GM18507 (cell line): ENCODE data around the gene NXPH1.

Source experiments
- DNase-seq: peaks from one replicate; pipeline ENCODE4 v3.0.0; 2011; ENCODE audit warnings: low read depth; ENCODE audit not compliant: insufficient read length; ENCODE audit errors: extremely low spot score
- FAIRE-seq: peaks from 2 replicates; lab custom pipeline; 2011; peaks lifted over from hg19 to GRCh38; lab: Jason Lieb, UNC

The NXPH1 gene

GRCh38 chr7:8491544-8492489 is 58.4 kb downstream of the NXPH1 start:
- DNase-seq (no peak), FAIRE-seq (no peak)

- FAIRE-seq (no peak), DNase-seq (no peak)
Measured at GRCh38 chr7:8499128-8499527, 65.7 kb downstream of the NXPH1 start.

GRCh38 chr7:8500286-8500685 is 66.9 kb downstream of the NXPH1 start:
- no peak for FAIRE-seq
- no peak for DNase-seq

DNA sequence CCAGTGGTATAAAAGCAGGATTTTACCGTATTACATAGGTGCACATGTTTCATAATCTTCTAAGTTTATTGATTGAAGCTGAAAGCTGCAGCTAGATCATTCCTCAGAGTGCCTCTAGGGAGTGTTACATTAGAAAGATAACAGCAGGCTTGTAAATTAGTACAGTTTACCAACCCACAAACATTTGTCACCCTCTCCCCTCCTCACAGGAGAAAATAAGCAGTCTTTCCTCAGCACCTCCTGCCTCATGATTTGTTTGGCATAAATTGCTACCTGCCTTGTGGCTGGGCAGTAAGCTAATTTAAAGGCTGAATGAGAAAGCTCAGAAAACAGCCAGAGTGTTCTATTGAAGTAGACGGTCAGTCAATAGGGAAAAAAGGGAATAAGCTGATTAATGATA is 74.2 kb downstream of the NXPH1 start:
- DNase-seq = no peak
- FAIRE-seq = no peak

- DNase-seq = no peak
- FAIRE-seq = no peak
Measured at GRCh38 chr7:8509621-8510020, 76.2 kb downstream of the NXPH1 start.

- no peak for DNase-seq
- FAIRE-seq = no peak
Measured at GRCh38 chr7:8511855-8512254, 78.4 kb downstream of the NXPH1 start.

DNA sequence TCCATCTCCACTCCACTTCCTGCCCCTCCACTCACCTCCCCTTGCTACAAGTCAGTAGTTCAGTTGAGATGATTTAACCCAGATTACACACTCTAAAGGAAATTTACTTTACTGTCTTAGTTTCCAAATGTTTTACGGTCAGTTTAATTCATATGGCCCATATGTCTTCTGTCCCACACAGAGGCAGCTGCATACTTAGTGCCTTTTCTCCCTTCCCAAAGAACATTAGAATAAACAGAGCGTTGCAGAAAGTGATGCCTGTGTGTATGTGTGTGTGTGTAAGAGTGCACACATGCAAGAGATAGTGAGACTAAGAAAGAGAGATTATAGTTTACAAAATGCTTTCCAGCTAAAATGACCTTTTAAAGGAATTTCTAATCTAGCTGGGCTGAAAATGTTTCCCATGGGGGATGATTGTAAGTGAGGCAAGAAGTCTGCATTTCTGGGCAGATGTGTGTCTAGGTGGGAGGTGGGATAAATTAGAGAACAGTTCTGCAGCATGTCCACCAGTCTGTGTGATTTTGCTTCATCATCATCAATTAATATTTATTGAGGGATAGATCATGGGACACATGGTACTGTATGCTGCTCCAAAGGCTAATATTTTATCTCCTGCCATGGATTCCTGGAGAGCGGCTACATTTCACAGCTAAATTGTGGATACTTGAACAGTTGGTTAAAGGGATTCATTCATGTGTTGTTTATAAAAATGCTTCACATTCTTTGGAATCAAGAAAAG is 81.5 kb downstream of the NXPH1 start:
- FAIRE-seq (no peak), DNase-seq (no peak)

DNA sequence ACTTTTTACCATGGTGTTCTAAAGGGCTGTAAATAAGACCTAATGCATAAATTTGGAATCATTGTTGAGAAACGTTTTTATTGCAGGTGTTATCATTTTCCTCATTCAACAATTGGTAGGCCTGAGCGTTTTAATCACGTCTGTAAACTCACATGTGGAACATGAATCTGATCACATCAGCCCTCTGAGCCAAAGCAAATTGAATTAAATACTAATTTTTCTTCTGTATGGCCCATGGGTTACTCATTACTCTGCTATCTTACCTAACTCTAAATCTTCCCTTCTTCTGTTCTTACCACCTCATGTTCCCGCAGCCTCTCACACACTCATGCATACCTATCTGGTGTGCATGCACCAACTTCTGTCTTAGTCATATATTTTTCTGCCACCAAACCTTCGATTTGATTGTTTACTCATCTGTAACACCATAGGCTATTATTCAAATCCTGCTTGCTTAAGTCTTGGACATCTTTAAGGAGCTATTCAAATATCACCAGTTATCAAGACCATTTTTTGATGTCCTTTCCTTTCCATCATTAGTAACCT is 82.3 kb downstream of the NXPH1 start:
- DNase-seq = no peak
- no peak for FAIRE-seq

DNA sequence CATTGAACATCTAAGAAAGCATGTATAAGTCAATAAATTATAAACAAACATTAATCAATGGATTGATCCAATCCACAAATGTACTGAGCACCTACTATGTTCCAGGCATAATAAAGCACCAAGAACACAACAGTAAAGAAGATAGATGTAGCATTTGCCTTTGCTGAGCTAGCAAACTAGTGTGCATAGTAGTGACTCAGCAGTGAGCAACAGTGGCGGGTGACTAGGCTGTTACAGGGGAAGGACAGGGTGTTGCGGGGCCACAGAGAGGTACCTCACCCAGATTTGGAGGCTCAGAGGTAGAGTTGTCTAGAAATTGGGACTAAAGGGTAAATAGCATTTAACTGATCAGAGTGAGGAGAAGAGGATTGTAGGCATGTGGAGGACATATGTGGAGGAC is 83.6 kb downstream of the NXPH1 start:
- FAIRE-seq = no peak

DNA sequence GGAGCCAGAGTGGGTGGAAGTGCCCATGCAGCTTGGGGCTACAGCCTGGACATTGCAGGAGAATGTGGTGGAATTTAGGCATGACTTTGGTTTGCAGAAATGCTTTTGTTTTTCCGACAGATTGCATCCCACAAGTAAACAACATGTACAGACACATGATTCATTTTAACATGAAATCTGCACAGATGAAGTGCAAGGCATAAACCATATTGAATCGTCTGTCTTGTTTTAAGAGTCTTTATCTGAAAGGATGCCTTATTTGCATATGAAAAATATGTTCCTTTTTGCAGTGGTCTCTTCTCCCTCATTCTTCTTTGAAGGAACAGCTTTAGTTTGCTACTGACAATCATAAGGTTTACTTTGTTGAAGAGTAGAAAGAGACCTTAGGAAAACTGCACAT is 94.9 kb downstream of the NXPH1 start:
- DNase-seq (no peak), FAIRE-seq (no peak)

More for the DNA sequence above, 83.6 kb downstream of the NXPH1 start:
- DNase-seq = no peak

DNA sequence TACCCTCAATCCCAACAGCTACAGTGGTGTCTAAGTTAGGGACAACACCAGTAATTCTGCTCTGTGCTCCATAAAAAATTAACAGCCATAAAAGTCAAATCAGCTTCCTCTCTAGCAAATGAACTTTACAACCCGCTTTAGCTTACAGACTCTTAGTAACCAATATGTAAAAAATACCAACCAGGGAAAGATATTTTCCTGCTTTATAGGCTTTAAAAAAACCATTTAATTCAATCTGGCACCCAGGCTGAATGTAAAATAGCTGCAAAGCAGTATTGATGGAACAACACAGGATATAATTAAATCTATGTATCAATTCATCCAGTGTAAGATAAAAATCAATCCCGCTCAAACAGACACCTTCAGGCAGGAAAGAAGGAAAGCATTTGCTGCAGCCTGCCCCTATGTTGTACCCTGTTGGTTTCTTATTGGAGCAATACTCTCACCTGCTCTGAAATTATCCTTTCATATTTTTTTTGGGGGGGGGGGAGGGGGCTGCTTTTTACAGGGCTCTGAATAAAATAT is 98.6 kb downstream of the NXPH1 start:
- DNase-seq = no peak
- FAIRE-seq = no peak

GRCh38 chr7:8536431-8536830 is 103.0 kb downstream of the NXPH1 start:
- DNase-seq (no peak), FAIRE-seq (no peak)

DNA sequence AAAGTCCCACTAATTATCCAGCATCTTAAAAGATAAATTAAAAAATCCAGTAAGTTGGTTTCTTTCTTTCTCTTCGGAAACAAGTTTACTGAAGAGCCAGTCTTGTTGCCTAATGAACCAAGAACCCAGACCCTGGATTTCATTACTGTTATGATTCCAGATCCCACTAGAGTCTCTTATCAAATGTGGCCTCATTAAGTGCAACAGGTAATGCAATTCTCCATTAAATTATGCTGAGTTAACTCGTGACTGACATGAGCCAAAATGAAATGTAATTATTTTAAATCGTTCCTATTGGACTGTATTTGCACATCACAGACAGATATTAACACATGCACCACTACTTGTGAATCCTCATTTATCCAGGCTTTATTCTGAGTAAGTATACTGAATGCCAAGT is 115.6 kb downstream of the NXPH1 start:
- no peak for DNase-seq
- FAIRE-seq = no peak

- FAIRE-seq (no peak), DNase-seq (no peak)
Measured at GRCh38 chr7:8560501-8560900, 127.1 kb downstream of the NXPH1 start.

- FAIRE-seq (no peak), DNase-seq (no peak)
Measured at GRCh38 chr7:8561449-8561848, 128.0 kb downstream of the NXPH1 start.

- FAIRE-seq (no peak), DNase-seq (no peak)
Measured at GRCh38 chr7:8564281-8564680, 130.9 kb downstream of the NXPH1 start.

- no peak for FAIRE-seq
- no peak for DNase-seq
Measured at GRCh38 chr7:8566016-8566415, 132.6 kb downstream of the NXPH1 start.

DNA sequence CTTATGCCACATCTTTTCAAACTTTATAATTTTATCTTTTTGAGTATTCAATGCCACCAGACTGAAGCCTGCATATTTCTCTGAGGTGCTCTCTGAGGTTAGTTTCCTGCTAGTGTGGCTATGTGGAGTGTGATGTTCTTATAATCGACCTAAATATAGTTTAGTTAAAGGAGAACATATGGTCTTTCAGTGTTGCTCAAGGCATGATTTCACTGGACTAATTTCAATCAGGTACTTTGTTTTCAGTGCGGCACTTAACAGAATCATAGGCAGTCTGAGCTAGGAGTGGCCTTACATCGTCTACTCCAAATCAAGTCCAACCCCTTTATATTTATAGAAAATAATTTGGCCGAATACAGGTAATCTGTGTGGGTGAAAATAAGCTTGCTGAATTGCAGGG is 134.2 kb downstream of the NXPH1 start:
- no peak for DNase-seq
- no peak for FAIRE-seq

DNA sequence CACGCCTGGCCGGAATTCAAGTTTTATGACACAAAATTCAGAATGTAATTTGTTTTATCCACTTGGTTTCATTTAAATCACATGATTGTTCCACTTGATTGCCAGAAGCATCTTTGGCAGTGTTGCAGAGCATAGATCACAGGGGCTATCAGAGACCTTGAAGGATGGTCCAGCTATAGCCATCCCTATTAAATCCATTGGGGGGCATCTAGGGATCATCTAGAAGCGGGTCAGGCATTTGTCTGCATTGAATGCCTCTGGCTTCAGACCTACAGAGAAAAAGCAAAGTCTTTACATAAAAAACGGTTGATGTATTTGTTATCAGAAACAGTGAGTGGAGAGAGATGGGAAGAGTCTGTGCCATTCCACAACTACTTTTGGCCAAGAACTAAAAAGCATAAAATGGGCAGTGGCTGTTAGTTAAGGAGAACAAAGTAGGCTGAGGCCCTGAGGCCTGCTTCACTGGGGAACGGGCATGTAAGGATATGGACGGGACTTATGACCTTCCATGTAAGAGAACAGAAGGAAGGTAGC is 146.3 kb downstream of the NXPH1 start:
- DNase-seq = no peak
- FAIRE-seq = no peak

- FAIRE-seq (no peak), DNase-seq (no peak)
Measured at GRCh38 chr7:8581842-8582241, 148.4 kb downstream of the NXPH1 start.
